NB4 (cell line): ENCODE results near the gene LTB4R2.

Source experiments
- CTCF ChIP-seq: IDR thresholded peaks from one replicate; pipeline ENCODE4 v1.5.1; 2012; ENCODE audit warnings: low read depth, low read length
- POLR2A ChIP-seq: IDR thresholded peaks from 2 replicates; pipeline ENCODE4 v1.6.1; 2011; ENCODE audit warnings: mild to moderate bottlenecking; ENCODE audit not compliant: insufficient read length; ENCODE audit errors: extremely low read depth

GRCh38 chr14:24348186-24348585 is 38.2 kb downstream of the LTB4R2 start:
- no peak for TF ChIP-seq CTCF
- TF ChIP-seq POLR2A, result no peak
